ENCODE results near the gene DUSP2.
"Not testable (repeated sequence)": the region's sequence is repeated elsewhere in the genome, so short reads cannot be mapped to it uniquely, and the experiment has no call there.

- TF ChIP-seq EZH2 (IDR thresholded peaks at IDR 0.05; ENCODE audit: borderline replicate concordance, low read depth, low read length, poor library complexity, severe bottlenecking); CTCF (conservative IDR thresholded peaks at IDR 0.05; ENCODE audit: low read depth, low read length): not testable (repeated sequence)
These were observed 15.1 kb upstream of the DUSP2 start for GRCh38 chr2:96160366-96160765.
